Testis (tissue), 2 donors: Measurements from ENCODE around the gene LETM1.

Source experiments
- CTCF ChIP-seq, 3 experiments: fragments of 450-650 bp in 2 of 3; fragments of 200-600 bp in 1 of 3; sonication (generic) in 1 of 3; IDR thresholded peaks; one replicate each; pipeline ENCODE4 v1.5.1; 2016 to 2019; ENCODE audit warnings: antibody characterized with exemption in 3 of 3, mild to moderate bottlenecking in 2 of 3, moderate library complexity in 1 of 3
- POLR2A ChIP-seq: fragments of 450-650 bp; IDR thresholded peaks from one replicate; pipeline ENCODE4 v1.6.1; 2017; ENCODE audit warnings: antibody characterized with exemption, mild to moderate bottlenecking, moderate library complexity

GRCh38 chr4:1890979-1891570 lies 35.1 kb upstream of the LETM1 start:
- TF ChIP-seq CTCF (IDR thresholded peaks at IDR 0.05): no peak
- TF ChIP-seq POLR2A: no peak
